CD4-positive, alpha-beta T cell treated with Interferon alpha-2 for 1 hour (primary cell): ENCODE measurements around the gene ELMO1.

Source experiments
- DNase-seq, 2 donors: peaks; one replicate each; pipeline ENCODE4 v3.0.0-alpha.2; 2020 to 2022

Gene ELMO1

GRCh38 chr7:36961097-36961496, 487.6 kb downstream of the ELMO1 start:
- DNase-seq = no peak

- DNase-seq = no peak
Measured at GRCh38 chr7:36960105-36960504, 488.6 kb downstream of the ELMO1 start.

GRCh38 chr7:36958111-36958733, 490.4 kb downstream of the ELMO1 start:
- DNase-seq = no peak

- DNase-seq = peak in 1 of 2 donors; percentile 5
Measured at GRCh38 chr7:36957620-36958019, 491.0 kb downstream of the ELMO1 start.

GRCh38 chr7:36956814-36957213, 491.9 kb downstream of the ELMO1 start:
- DNase-seq = no peak

- DNase-seq = no peak
Measured at GRCh38 chr7:36955456-36956129, 493.1 kb downstream of the ELMO1 start.

GRCh38 chr7:36951257-36951697, 497.4 kb downstream of the ELMO1 start:
- DNase-seq = no peak

- DNase-seq = peak in 1 of 2 donors; percentile 33
Measured at GRCh38 chr7:36949711-36950600, 498.7 kb downstream of the ELMO1 start.

GRCh38 chr7:36946401-36946739, 502.3 kb downstream of the ELMO1 start:
- no peak for DNase-seq

GRCh38 chr7:36945612-36946400, 502.9 kb downstream of the ELMO1 start:
- DNase-seq = no peak

- DNase-seq = no peak
Measured at GRCh38 chr7:36944838-36945237, 503.8 kb downstream of the ELMO1 start.

- no peak for DNase-seq
Measured at GRCh38 chr7:36943591-36944435, 504.9 kb downstream of the ELMO1 start.

- no peak for DNase-seq
Measured at GRCh38 chr7:36942955-36943354, 505.7 kb downstream of the ELMO1 start.

GRCh38 chr7:36942541-36942940, 506.1 kb downstream of the ELMO1 start:
- DNase-seq = no peak

GRCh38 chr7:36942025-36942424, 506.6 kb downstream of the ELMO1 start:
- DNase-seq = no peak

- no peak for DNase-seq
Measured at GRCh38 chr7:36941359-36941758, 507.3 kb downstream of the ELMO1 start.

GRCh38 chr7:36939816-36940215, 508.8 kb downstream of the ELMO1 start:
- no peak for DNase-seq

- DNase-seq = peak in 1 of 2 donors; percentile 30
Measured at GRCh38 chr7:36937754-36938563, 510.7 kb downstream of the ELMO1 start.

GRCh38 chr7:36931892-36932291, 516.8 kb downstream of the ELMO1 start:
- DNase-seq = no peak

GRCh38 chr7:36929791-36930190, 518.9 kb downstream of the ELMO1 start:
- no peak for DNase-seq

GRCh38 chr7:36928718-36929117, 519.9 kb downstream of the ELMO1 start:
- no peak for DNase-seq
